ENCODE data around the gene RALGPS2.
"Not testable (repeated sequence)": the region's sequence is repeated elsewhere in the genome, so short reads cannot be mapped to it uniquely, and the experiment has no call there.

Gene RALGPS2

DNA sequence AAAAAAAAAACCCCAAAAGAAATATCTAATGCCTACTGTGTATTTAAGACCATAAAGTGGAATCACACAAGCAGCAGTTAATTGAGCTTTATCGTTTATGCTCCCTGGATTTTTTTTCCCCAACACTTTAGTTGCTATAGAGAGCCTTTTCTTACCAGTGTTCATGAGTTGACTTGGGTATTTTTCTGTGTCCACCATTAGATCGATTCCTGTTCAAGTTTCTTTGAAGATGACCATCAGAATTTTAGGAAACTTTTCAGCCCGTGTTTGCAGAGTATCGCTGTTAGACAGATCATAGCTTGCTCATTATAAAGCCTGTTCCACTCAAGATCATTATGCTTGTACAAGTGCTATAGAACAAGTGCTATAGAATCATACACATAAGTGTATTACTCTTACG is 1.5 kb downstream of the RALGPS2 start:
- DNase-seq (ENCODE audit: low spot score in 2 of 2) = no peak
- no peak overlapping the region for H3K27ac Mint-ChIP-seq (ENCODE audit: low read depth)
- peak overlapping the region; percentile 70 for H3K4me3 Mint-ChIP-seq
- no peak for ATAC-seq (replicated peaks; ENCODE audit: extremely low read depth, poor library complexity, severe bottlenecking)
- no peaks in the 10 kb centered on the region for H3K9me3 Mint-ChIP-seq
- H3K4me1 Mint-ChIP-seq = peaks cover 8% of the 10 kb centered on the region
- H3K36me3 Mint-ChIP-seq (ENCODE audit: insufficient read depth) = peaks cover 2% of the 10 kb centered on the region
- H3K27me3 Mint-ChIP-seq = peaks cover 59% of the 10 kb centered on the region

- peaks cover 66% of the 10 kb centered on the region for H3K27me3 Mint-ChIP-seq
- H3K4me3 Mint-ChIP-seq = no peak overlapping the region
- DNase-seq (ENCODE audit: low spot score in 2 of 2) (no peak), ATAC-seq (replicated peaks; ENCODE audit: extremely low read depth, poor library complexity, severe bottlenecking) (no peak)
- peaks cover 8% of the 10 kb centered on the region for H3K4me1 Mint-ChIP-seq
- peaks cover 5% of the 10 kb centered on the region for H3K9me3 Mint-ChIP-seq
- H3K27ac Mint-ChIP-seq (ENCODE audit: low read depth) = no peak overlapping the region
- peaks cover 2% of the 10 kb centered on the region for H3K36me3 Mint-ChIP-seq (ENCODE audit: insufficient read depth)
Measured at GRCh38 chr1:178727014-178727895, 2.2 kb downstream of the RALGPS2 start.

DNA sequence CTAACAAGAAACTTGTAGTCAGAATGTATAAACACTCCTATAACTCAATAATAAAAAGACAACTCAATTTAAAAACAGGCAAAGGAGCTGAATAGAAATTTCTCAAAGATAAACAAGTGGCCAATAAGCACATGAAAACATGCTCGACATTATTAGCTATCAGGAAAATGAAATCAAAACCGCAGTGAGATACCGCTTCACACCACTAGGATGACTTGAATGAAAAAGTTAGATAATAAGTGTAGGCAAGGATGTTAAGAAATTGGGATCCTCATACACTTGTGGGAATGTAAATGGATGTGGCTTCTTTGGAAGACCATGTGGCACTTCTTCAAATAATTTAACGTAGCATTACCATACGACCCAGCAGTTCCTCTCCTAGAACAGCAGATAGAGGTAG is 8.9 kb downstream of the RALGPS2 start:
- no peak for ATAC-seq (replicated peaks; ENCODE audit: extremely low read depth, poor library complexity, severe bottlenecking)
- Mint-ChIP-seq H3K4me3 (no peak overlapping the region), H3K27ac (ENCODE audit: low read depth) (no peak overlapping the region), H3K36me3 (ENCODE audit: insufficient read depth) (peaks cover 2% of the 10 kb centered on the region), H3K9me3 (peaks cover 5% of the 10 kb centered on the region), H3K27me3 (peaks cover 50% of the 10 kb centered on the region), H3K4me1 (no peaks in the 10 kb centered on the region)
- DNase-seq (ENCODE audit: low spot score in 2 of 2) = no peak

DNA sequence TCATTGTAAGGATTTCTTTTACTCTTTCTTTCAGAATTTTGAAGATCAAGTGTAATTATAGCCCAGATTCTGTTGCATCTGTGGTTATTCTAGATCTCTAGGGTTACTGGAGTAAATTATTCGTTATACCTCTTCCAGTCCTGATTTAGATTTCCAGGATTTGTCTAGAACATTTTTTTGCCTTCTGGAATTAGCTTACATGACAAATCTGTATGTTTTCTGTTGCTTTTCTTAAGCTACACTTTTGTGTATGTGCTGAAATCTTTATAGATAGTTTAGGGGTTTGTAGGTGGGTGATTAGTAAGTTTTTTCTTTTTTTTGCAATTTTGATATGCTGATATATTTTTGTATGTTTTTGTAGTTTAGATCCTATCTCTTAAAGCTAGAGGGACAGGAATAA is 13.7 kb downstream of the RALGPS2 start:
- H3K27ac Mint-ChIP-seq (ENCODE audit: low read depth) = no peak overlapping the region
- no peak overlapping the region for H3K4me3 Mint-ChIP-seq
- ATAC-seq (replicated peaks; ENCODE audit: extremely low read depth, poor library complexity, severe bottlenecking) (no peak), DNase-seq (ENCODE audit: low spot score in 2 of 2) (no peak)
- H3K9me3 Mint-ChIP-seq = no peaks in the 10 kb centered on the region
- no peaks in the 10 kb centered on the region for H3K4me1 Mint-ChIP-seq
- H3K36me3 Mint-ChIP-seq (ENCODE audit: insufficient read depth) = no peaks in the 10 kb centered on the region
- peaks cover 49% of the 10 kb centered on the region for H3K27me3 Mint-ChIP-seq

DNA sequence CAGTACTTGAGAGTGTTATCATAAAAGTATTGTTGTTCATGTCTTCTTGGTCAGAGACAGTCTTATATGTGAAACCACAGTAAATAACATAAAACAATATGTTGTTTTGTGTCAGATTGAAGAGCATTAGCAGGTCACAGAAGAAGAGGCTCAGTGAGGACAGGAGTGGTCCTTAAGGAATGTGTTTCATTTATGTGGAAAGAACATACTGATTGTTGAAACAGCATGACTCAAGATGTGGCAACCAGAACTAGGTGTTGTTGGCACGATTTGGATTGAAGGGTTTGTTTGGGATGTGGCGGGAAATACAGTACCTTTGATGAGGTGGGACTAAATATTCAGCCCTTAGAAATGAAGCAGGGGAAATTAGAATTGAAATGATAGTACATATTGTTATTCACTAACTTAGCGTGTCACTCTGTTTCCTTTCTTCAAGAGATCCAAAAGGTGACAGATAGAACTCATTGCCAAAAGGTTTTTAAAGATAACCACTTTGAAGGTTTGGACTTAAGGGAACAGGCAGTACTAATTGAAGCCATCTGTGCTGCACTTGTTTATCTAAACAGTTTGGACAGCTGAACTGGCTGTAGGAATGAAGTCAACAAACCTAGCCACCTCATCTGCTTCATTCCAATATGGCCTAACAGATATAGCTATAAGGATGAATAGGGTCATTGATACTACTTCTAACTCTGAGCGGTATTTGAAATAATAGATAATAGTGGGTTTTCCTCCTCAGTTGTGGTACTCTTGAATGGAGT is 14.4 kb downstream of the RALGPS2 start:
- H3K4me3 Mint-ChIP-seq = no peak overlapping the region
- no peaks in the 10 kb centered on the region for H3K4me1 Mint-ChIP-seq
- H3K27me3 Mint-ChIP-seq = peaks cover 42% of the 10 kb centered on the region
- no peaks in the 10 kb centered on the region for H3K36me3 Mint-ChIP-seq (ENCODE audit: insufficient read depth)
- H3K9me3 Mint-ChIP-seq = no peaks in the 10 kb centered on the region
- ATAC-seq (replicated peaks; ENCODE audit: extremely low read depth, poor library complexity, severe bottlenecking) = no peak
- DNase-seq (ENCODE audit: low spot score in 2 of 2) = no peak
- H3K27ac Mint-ChIP-seq (ENCODE audit: low read depth) = no peak overlapping the region

DNA sequence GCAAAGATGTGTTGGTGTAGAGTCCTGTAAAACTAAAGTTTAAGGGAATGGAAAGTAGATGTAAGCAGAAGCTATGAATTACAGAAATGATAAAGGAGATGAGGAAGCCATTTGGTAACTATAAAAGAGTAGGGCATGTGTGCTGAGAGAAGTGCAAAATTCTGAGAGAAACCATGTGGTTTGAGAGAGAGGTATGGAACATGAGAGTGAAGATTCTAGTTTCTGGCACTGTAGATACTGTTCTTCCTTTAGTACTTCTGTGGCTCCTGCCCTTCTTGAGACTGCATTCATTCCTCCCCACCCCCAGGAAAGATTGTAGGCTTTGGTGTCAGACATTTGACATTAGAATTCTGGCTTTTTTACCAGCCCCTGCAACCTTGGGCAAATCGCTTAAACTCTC is 15.4 kb downstream of the RALGPS2 start:
- no peak for DNase-seq (ENCODE audit: low spot score in 2 of 2)
- Mint-ChIP-seq H3K4me3 (no peak overlapping the region), H3K4me1 (no peaks in the 10 kb centered on the region), H3K27me3 (peaks cover 40% of the 10 kb centered on the region), H3K9me3 (no peaks in the 10 kb centered on the region), H3K36me3 (ENCODE audit: insufficient read depth) (no peaks in the 10 kb centered on the region), H3K27ac (ENCODE audit: low read depth) (no peak overlapping the region)
- ATAC-seq (replicated peaks; ENCODE audit: extremely low read depth, poor library complexity, severe bottlenecking) = no peak

- Mint-ChIP-seq H3K4me1 (no peaks in the 10 kb centered on the region), H3K9me3 (no peaks in the 10 kb centered on the region), H3K27ac (ENCODE audit: low read depth) (no peak overlapping the region), H3K36me3 (ENCODE audit: insufficient read depth) (no peaks in the 10 kb centered on the region), H3K4me3 (no peak overlapping the region), H3K27me3 (peaks cover 40% of the 10 kb centered on the region)
- ATAC-seq (replicated peaks; ENCODE audit: extremely low read depth, poor library complexity, severe bottlenecking) (no peak), DNase-seq (ENCODE audit: low spot score in 2 of 2) (no peak)
Measured at GRCh38 chr1:178740924-178741323, 15.9 kb downstream of the RALGPS2 start.

GRCh38 chr1:178743801-178744200 is 18.8 kb downstream of the RALGPS2 start:
- Mint-ChIP-seq H3K27ac (ENCODE audit: low read depth) (no peak overlapping the region), H3K4me3 (no peak overlapping the region), H3K9me3 (no peaks in the 10 kb centered on the region), H3K27me3 (peaks cover 39% of the 10 kb centered on the region), H3K36me3 (ENCODE audit: insufficient read depth) (no peaks in the 10 kb centered on the region), H3K4me1 (no peaks in the 10 kb centered on the region)
- no peak for DNase-seq (ENCODE audit: low spot score in 2 of 2)
- ATAC-seq (replicated peaks; ENCODE audit: extremely low read depth, poor library complexity, severe bottlenecking) = no peak

DNA sequence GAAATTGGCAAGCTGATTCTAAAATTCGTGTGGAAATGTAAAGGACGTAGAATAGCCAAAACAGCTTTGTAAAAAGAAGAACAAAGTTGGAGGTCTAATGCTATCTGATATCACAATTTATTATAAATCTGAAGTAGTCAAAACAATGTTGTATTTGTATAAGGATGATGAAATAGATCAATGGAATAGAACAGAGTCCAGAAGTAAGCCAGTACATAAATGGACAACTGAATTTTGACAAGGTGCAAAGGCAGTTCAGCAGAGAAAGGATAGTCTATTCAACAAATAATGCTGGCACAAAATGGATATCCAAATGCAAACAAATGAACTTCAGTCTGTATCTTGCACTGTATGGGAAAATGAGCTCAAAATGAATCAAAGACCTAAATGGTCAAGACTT is 20.2 kb downstream of the RALGPS2 start:
- Mint-ChIP-seq H3K4me3 (no peak overlapping the region), H3K27ac (ENCODE audit: low read depth) (no peak overlapping the region), H3K36me3 (ENCODE audit: insufficient read depth) (no peaks in the 10 kb centered on the region), H3K9me3 (no peaks in the 10 kb centered on the region), H3K4me1 (no peaks in the 10 kb centered on the region), H3K27me3 (peaks cover 24% of the 10 kb centered on the region)
- DNase-seq (ENCODE audit: low spot score in 2 of 2) = no peak
- ATAC-seq (replicated peaks; ENCODE audit: extremely low read depth, poor library complexity, severe bottlenecking) = no peak

DNA sequence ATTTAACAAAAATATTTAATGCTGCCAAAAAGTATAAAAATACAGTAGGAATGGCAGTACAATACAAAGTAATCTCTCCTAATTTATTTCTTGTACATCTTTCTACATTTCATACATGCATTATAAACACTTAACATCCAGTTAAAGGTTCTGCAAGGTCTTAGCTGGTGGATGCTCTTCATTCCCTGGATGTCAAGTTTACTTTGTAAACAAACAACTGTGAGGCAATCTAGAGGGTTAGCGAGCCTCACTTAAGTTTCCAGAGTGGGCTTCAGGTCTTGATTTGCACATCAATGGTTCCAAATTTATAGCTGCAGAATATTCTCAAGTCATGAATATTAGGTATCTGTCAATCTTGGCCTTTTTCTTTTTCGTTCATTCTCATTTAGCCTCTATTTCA is 21.3 kb downstream of the RALGPS2 start:
- DNase-seq (ENCODE audit: low spot score in 2 of 2) (no peak), ATAC-seq (replicated peaks; ENCODE audit: extremely low read depth, poor library complexity, severe bottlenecking) (no peak)
- no peak overlapping the region for H3K27ac Mint-ChIP-seq (ENCODE audit: low read depth)

DNA sequence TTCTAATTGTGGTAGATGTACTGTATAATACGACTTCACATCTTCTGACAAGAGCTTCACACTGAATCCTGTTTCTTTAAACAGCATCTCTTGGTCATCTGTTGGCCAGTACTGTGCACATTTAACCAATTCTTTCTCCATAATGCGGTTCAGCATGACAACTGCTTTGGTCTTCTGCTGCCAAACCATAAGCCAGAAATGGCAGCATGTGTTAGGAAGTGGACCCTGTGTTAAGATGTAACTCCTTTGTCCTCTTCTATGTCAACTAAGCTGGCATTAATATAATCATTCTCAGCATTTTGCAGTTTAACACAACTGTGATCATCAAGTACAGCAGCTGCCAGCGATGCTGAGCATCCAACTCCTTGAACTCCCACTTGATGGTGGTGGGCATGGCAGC is 22.3 kb downstream of the RALGPS2 start:
- not testable (repeated sequence) for H3K4me3 Mint-ChIP-seq; H3K4me1 Mint-ChIP-seq; H3K9me3 Mint-ChIP-seq; H3K27me3 Mint-ChIP-seq; H3K27ac Mint-ChIP-seq (ENCODE audit: low read depth); DNase-seq (ENCODE audit: low spot score in 2 of 2); ATAC-seq (replicated peaks; ENCODE audit: extremely low read depth, poor library complexity, severe bottlenecking); H3K36me3 Mint-ChIP-seq (ENCODE audit: insufficient read depth)

More for the DNA sequence above, 21.3 kb downstream of the RALGPS2 start:
- peaks cover 13% of the 10 kb centered on the region for H3K27me3 Mint-ChIP-seq
- H3K4me3 Mint-ChIP-seq = no peak overlapping the region
- no peaks in the 10 kb centered on the region for H3K36me3 Mint-ChIP-seq (ENCODE audit: insufficient read depth)
- H3K9me3 Mint-ChIP-seq = no peaks in the 10 kb centered on the region
- no peaks in the 10 kb centered on the region for H3K4me1 Mint-ChIP-seq

GRCh38 chr1:178749581-178750166 is 24.6 kb downstream of the RALGPS2 start:
- DNase-seq (ENCODE audit: low spot score in 2 of 2) (no peak), ATAC-seq (replicated peaks; ENCODE audit: extremely low read depth, poor library complexity, severe bottlenecking) (no peak)
- H3K27ac Mint-ChIP-seq (ENCODE audit: low read depth) = no peak overlapping the region
- H3K4me1 Mint-ChIP-seq = no peaks in the 10 kb centered on the region
- no peaks in the 10 kb centered on the region for H3K9me3 Mint-ChIP-seq
- no peaks in the 10 kb centered on the region for H3K27me3 Mint-ChIP-seq
- H3K4me3 Mint-ChIP-seq = no peak overlapping the region
- no peaks in the 10 kb centered on the region for H3K36me3 Mint-ChIP-seq (ENCODE audit: insufficient read depth)

GRCh38 chr1:178751046-178751445 is 26.0 kb downstream of the RALGPS2 start:
- Mint-ChIP-seq H3K36me3 (ENCODE audit: insufficient read depth) (no peaks in the 10 kb centered on the region), H3K27ac (ENCODE audit: low read depth) (no peak overlapping the region), H3K9me3 (no peaks in the 10 kb centered on the region), H3K4me1 (no peaks in the 10 kb centered on the region), H3K27me3 (no peaks in the 10 kb centered on the region), H3K4me3 (no peak overlapping the region)
- DNase-seq (ENCODE audit: low spot score in 2 of 2) (no peak), ATAC-seq (replicated peaks; ENCODE audit: extremely low read depth, poor library complexity, severe bottlenecking) (no peak)

Data from central memory CD8-positive, alpha-beta T cell (primary cell).